GM12878 (cell line): ENCODE measurements around the gene RAB25. TPM values are rescaled to one million over a fixed set of nuclear protein-coding genes. Genes with fewer than 3 reads are reported as not detected.

Experiments used
- BMI1 ChIP-seq: fragments of 450-650 bp; IDR thresholded peaks from 2 replicates; pipeline ENCODE4 v1.6.1; 2016; ENCODE audit warnings: mild to moderate bottlenecking, moderate library complexity, borderline replicate concordance
- CREB1 ChIP-seq: IDR thresholded peaks from 2 replicates; pipeline ENCODE4 v1.6.1; 2012; ENCODE audit warnings: low read depth, mild to moderate bottlenecking, inconsistent platforms
- EED ChIP-seq: sonication (generic); IDR thresholded peaks from 2 replicates; pipeline ENCODE4 v1.6.1; 2016; ENCODE audit warnings: antibody characterized with exemption, low read depth
- KDM1A ChIP-seq: fragments of 200-600 bp; sonication (generic); IDR thresholded peaks from 2 replicates; pipeline ENCODE4 v1.6.1; 2016; ENCODE audit warnings: borderline replicate concordance
- LARP7 ChIP-seq: fragments of 450-650 bp; IDR thresholded peaks from 2 replicates; pipeline ENCODE4 v1.6.1; 2017; ENCODE audit warnings: mild to moderate bottlenecking
- NBN ChIP-seq: fragments of 450-650 bp; IDR thresholded peaks from 2 replicates; pipeline ENCODE4 v1.6.1; 2016
- NFXL1 ChIP-seq: fragments of 450-650 bp; IDR thresholded peaks from 2 replicates; pipeline ENCODE4 v1.6.1; 2017; ENCODE audit warnings: antibody characterized with exemption, mild to moderate bottlenecking, borderline replicate concordance
- NFYA ChIP-seq: IDR thresholded peaks from 2 replicates; pipeline ENCODE4 v1.6.1; 2011; ENCODE audit warnings: low read depth, mild to moderate bottlenecking, low read length, improper control_type of control experiment, borderline replicate concordance
- NR2F1 ChIP-seq: fragments of 450-650 bp; conservative IDR thresholded peaks from 2 replicates; pipeline ENCODE4 v1.6.1; 2017; ENCODE audit warnings: mild to moderate bottlenecking
- POLR2AphosphoS2 ChIP-seq: IDR thresholded peaks from 2 replicates; pipeline ENCODE4 v1.6.1; 2011; ENCODE audit warnings: low read depth, mild to moderate bottlenecking, low read length, improper control_type of control experiment, moderate library complexity
- RELA ChIP-seq: fragments of 450-650 bp; IDR thresholded peaks from 2 replicates; pipeline ENCODE4 v1.8.0; 2014; ENCODE audit warnings: borderline replicate concordance; ENCODE audit not compliant: partially characterized antibody
- SUZ12 ChIP-seq: fragments of 200-600 bp; sonication (generic); IDR thresholded peaks from one replicate; pipeline ENCODE4 v1.6.1; 2018; ENCODE audit warnings: antibody characterized with exemption, mild to moderate bottlenecking; ENCODE audit not compliant: unreplicated experiment
- TCF12 ChIP-seq: IDR thresholded peaks from 2 replicates; pipeline ENCODE4 v1.6.1; 2011; ENCODE audit warnings: low read depth, mild to moderate bottlenecking, low read length
- TCF3 ChIP-seq: IDR thresholded peaks from 2 replicates; pipeline ENCODE4 v1.6.1; 2012; ENCODE audit warnings: low read depth, mild to moderate bottlenecking, low read length, borderline replicate concordance; ENCODE audit not compliant: insufficient read depth
- ZBED1 ChIP-seq: IDR thresholded peaks from 2 replicates; pipeline ENCODE4 v1.6.1; 2016; ENCODE audit warnings: borderline replicate concordance
- ZZZ3 ChIP-seq: IDR thresholded peaks from 2 replicates; pipeline ENCODE4 v1.6.1; 2011; ENCODE audit warnings: low read depth; ENCODE audit not compliant: control insufficient read depth, insufficient read length
- polyA plus RNA-seq, 11 experiments: library from polyadenylated mRNA; depleted of rRNA in 4 of 11; unstranded in 6 of 11; stranded (reverse) in 5 of 11; fragments of >200 nt; fragmentation: Nextera tagmentation in 4 of 11; fragmentation: Illumina TruSeq in 1 of 11; extraction: Ambion mirVana in 4 of 11; extraction: Trizol in 1 of 11; gene quantifications; 1 replicate in 1 of 11; 2 replicates in 10 of 11; pipeline versions ENCODE4 v1.2.1 to v1.2.3, GENCODE V29; 2011 to 2016; ENCODE audit warnings: inconsistent platforms in 2 of 11, missing spikeins in 2 of 11, low read depth in 1 of 11
- total RNA-seq, 4 experiments: library from RNA; depleted of rRNA in 3 of 4; stranded (reverse); fragments of >200 nt in 3 of 4; fragmentation: Illumina TruSeq in 1 of 4; extraction: Trizol in 1 of 4; gene quantifications; 2 replicates each; pipeline versions ENCODE4 v1.2.1 to v1.2.3, GENCODE V29; 2013 to 2021
- TF ChIP-seq, protein P1 (sequence below): fragments of 150-350 bp; IDR thresholded peaks from 2 replicates; pipeline ENCODE4 v1.6.1; 2014; ENCODE audit warnings: mild to moderate bottlenecking, low read depth, low read length
- TF ChIP-seq, protein P2 (sequence below): fragments of 450-650 bp; IDR thresholded peaks from 2 replicates; pipeline ENCODE4 v1.6.1; 2014; ENCODE audit warnings: mild to moderate bottlenecking
- TF ChIP-seq, protein P3 (sequence below): fragments of 450-650 bp; IDR thresholded peaks from 2 replicates; pipeline ENCODE4 v1.6.1; 2017; ENCODE audit warnings: mild to moderate bottlenecking, low read depth, inconsistent platforms; ENCODE audit not compliant: poor library complexity, severe bottlenecking
- TF ChIP-seq, protein P4 (sequence below): IDR thresholded peaks from 2 replicates; pipeline ENCODE4 v1.6.1; 2012; ENCODE audit warnings: improper control_type of control experiment, low read depth, low read length; ENCODE audit not compliant: insufficient replicate concordance

RAB25 gene
- total and polyA plus RNA-seq, 10 of the 15 experiments (the other 5 are each of a cell fraction or from before 2014, with no cell fraction given): 0.16 to 0.36 (median 0.22) TPM; not detected in 7

DNA sequence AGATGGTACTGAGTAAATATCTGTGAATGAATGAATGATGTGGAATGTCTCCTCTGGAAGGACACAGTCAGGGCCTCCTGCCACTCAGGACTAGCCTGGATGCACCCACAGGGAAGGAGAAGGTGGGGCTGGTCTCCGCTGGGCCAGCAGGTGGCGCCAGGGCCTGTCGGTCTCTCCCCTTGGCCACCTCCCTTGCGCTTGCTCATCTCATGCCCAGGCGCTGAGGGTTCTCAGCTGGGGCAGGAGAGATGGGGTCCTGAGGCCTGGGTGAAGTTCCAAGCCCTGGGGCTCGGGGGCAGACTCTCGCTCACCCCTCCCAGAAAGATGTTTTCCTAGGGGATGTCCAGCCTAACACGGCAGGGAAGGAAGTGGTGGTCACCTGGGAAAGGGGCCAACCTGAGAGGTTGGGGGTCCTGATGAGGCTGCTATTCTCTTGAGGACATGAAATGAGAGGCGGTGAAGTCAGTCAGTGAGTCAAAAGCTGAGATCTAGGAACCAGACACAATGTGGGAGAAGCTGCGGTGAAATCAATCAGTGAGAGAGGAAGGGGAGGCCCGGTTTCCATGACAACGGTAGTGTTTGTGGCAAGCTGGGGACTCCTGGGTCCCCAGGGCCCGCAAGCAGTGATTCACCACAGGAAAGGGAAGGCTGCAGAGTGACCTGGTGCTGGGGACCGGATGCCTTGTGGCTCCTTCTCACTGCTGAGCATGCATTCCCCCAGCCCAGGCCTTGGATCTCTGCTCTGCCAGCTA is 35.9 kb downstream of the RAB25 start (continued):
- TF ChIP-seq, protein P1, sequence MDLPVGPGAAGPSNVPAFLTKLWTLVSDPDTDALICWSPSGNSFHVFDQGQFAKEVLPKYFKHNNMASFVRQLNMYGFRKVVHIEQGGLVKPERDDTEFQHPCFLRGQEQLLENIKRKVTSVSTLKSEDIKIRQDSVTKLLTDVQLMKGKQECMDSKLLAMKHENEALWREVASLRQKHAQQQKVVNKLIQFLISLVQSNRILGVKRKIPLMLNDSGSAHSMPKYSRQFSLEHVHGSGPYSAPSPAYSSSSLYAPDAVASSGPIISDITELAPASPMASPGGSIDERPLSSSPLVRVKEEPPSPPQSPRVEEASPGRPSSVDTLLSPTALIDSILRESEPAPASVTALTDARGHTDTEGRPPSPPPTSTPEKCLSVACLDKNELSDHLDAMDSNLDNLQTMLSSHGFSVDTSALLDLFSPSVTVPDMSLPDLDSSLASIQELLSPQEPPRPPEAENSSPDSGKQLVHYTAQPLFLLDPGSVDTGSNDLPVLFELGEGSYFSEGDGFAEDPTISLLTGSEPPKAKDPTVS: no peak
- TF ChIP-seq BMI1 (peak; percentile 100), CREB1 (no peak), LARP7 (peak; percentile 63; the same call in 1 of the 2 replicates), EED (peak; percentile 99), SUZ12 (no peak), ZBED1 (peak; percentile 90; the same call in 1 of the 2 replicates), KDM1A (no peak), NBN (peak; percentile 97), TCF12 (peak; percentile 76; the same call in 1 of the 2 replicates), NR2F1 (peak; percentile 90), RELA (peak; percentile 88), NFXL1 (no peak), TCF3 (peak; percentile 65), ZZZ3 (no peak), NFYA (no peak), POLR2AphosphoS2 (no peak)
- TF ChIP-seq, protein P2, sequence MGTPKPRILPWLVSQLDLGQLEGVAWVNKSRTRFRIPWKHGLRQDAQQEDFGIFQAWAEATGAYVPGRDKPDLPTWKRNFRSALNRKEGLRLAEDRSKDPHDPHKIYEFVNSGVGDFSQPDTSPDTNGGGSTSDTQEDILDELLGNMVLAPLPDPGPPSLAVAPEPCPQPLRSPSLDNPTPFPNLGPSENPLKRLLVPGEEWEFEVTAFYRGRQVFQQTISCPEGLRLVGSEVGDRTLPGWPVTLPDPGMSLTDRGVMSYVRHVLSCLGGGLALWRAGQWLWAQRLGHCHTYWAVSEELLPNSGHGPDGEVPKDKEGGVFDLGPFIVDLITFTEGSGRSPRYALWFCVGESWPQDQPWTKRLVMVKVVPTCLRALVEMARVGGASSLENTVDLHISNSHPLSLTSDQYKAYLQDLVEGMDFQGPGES: no peak
- TF ChIP-seq, protein P3, sequence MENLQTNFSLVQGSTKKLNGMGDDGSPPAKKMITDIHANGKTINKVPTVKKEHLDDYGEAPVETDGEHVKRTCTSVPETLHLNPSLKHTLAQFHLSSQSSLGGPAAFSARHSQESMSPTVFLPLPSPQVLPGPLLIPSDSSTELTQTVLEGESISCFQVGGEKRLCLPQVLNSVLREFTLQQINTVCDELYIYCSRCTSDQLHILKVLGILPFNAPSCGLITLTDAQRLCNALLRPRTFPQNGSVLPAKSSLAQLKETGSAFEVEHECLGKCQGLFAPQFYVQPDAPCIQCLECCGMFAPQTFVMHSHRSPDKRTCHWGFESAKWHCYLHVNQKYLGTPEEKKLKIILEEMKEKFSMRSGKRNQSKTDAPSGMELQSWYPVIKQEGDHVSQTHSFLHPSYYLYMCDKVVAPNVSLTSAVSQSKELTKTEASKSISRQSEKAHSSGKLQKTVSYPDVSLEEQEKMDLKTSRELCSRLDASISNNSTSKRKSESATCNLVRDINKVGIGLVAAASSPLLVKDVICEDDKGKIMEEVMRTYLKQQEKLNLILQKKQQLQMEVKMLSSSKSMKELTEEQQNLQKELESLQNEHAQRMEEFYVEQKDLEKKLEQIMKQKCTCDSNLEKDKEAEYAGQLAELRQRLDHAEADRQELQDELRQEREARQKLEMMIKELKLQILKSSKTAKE: peak; percentile 98
- TF ChIP-seq, protein P4, sequence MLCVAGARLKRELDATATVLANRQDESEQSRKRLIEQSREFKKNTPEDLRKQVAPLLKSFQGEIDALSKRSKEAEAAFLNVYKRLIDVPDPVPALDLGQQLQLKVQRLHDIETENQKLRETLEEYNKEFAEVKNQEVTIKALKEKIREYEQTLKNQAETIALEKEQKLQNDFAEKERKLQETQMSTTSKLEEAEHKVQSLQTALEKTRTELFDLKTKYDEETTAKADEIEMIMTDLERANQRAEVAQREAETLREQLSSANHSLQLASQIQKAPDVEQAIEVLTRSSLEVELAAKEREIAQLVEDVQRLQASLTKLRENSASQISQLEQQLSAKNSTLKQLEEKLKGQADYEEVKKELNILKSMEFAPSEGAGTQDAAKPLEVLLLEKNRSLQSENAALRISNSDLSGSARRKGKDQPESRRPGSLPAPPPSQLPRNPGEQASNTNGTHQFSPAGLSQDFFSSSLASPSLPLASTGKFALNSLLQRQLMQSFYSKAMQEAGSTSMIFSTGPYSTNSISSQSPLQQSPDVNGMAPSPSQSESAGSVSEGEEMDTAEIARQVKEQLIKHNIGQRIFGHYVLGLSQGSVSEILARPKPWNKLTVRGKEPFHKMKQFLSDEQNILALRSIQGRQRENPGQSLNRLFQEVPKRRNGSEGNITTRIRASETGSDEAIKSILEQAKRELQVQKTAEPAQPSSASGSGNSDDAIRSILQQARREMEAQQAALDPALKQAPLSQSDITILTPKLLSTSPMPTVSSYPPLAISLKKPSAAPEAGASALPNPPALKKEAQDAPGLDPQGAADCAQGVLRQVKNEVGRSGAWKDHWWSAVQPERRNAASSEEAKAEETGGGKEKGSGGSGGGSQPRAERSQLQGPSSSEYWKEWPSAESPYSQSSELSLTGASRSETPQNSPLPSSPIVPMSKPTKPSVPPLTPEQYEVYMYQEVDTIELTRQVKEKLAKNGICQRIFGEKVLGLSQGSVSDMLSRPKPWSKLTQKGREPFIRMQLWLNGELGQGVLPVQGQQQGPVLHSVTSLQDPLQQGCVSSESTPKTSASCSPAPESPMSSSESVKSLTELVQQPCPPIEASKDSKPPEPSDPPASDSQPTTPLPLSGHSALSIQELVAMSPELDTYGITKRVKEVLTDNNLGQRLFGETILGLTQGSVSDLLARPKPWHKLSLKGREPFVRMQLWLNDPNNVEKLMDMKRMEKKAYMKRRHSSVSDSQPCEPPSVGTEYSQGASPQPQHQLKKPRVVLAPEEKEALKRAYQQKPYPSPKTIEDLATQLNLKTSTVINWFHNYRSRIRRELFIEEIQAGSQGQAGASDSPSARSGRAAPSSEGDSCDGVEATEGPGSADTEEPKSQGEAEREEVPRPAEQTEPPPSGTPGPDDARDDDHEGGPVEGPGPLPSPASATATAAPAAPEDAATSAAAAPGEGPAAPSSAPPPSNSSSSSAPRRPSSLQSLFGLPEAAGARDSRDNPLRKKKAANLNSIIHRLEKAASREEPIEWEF: peak; percentile 92
